Limb (tissue), 2 donors: ENCODE measurements around the gene MPEG1.

Source experiments
- DNase-seq, 2 donors: peaks; one replicate each; pipeline ENCODE4 v3.0.0-alpha.2; 2016; ENCODE audit errors: extremely low spot score in 2 of 2

The MPEG1 gene

GRCh38 chr11:59218893-59219292 lies 6.2 kb upstream of the MPEG1 start:
- DNase-seq = no peak

GRCh38 chr11:59218319-59218718 lies 5.6 kb upstream of the MPEG1 start:
- no peak for DNase-seq

- peak in 1 of 2 donors; percentile 22 for DNase-seq
Observed at GRCh38 chr11:59216641-59217564, 4.2 kb upstream of the MPEG1 start.

- no peak for DNase-seq
Observed at GRCh38 chr11:59214141-59214893, 1.6 kb upstream of the MPEG1 start.

GRCh38 chr11:59212222-59212621 lies 505 bp downstream of the MPEG1 start:
- no peak for DNase-seq

- no peak for DNase-seq
Observed at GRCh38 chr11:59208956-59209355, 3.8 kb downstream of the MPEG1 start.

GRCh38 chr11:59207988-59208451 lies 4.7 kb downstream of the MPEG1 start:
- DNase-seq = peak in 1 of 2 donors; percentile 56

GRCh38 chr11:59206635-59207034 lies 6.1 kb downstream of the MPEG1 start:
- no peak for DNase-seq

GRCh38 chr11:59205648-59206047 lies 7.1 kb downstream of the MPEG1 start:
- DNase-seq = no peak

GRCh38 chr11:59204746-59205145 lies 8.0 kb downstream of the MPEG1 start:
- DNase-seq = no peak

GRCh38 chr11:59201353-59201752 lies 11.4 kb downstream of the MPEG1 start:
- no peak for DNase-seq

- no peak for DNase-seq
Observed at GRCh38 chr11:59200423-59200746, 12.3 kb downstream of the MPEG1 start.

- DNase-seq = no peak
Observed at GRCh38 chr11:59199546-59200422, 12.9 kb downstream of the MPEG1 start.

GRCh38 chr11:59198726-59199125 lies 14.0 kb downstream of the MPEG1 start:
- DNase-seq = no peak

GRCh38 chr11:59197991-59198390 lies 14.7 kb downstream of the MPEG1 start:
- DNase-seq = peak; percentile 80 to 84

GRCh38 chr11:59196777-59197176 lies 15.9 kb downstream of the MPEG1 start:
- DNase-seq = no peak

- no peak for DNase-seq
Observed at GRCh38 chr11:59195586-59195985, 17.1 kb downstream of the MPEG1 start.

GRCh38 chr11:59193587-59194130 lies 19.1 kb downstream of the MPEG1 start:
- DNase-seq = no peak

- no peak for DNase-seq
Observed at GRCh38 chr11:59192446-59193020, 20.2 kb downstream of the MPEG1 start.

- DNase-seq = no peak
Observed at GRCh38 chr11:59191890-59192289, 20.8 kb downstream of the MPEG1 start.

- DNase-seq = no peak
Observed at GRCh38 chr11:59191095-59191494, 21.6 kb downstream of the MPEG1 start.
